Left colon (tissue), 2 donors: Measurements from ENCODE around the gene BACH2. TPM values are rescaled to one million over a fixed set of nuclear protein-coding genes. Genes with fewer than 3 reads are reported as not detected.
A peak's percentile ranks its signal among the peaks of the same experiment; 100 is the strongest.
"Not testable (repeated sequence)": the region's sequence is repeated elsewhere in the genome, so short reads cannot be mapped to it uniquely, and the experiment has no call there.

ENCODE experiments used
- ATAC-seq: fragments of 200-7000 bp; cut with Tn5 transposase; one replicate; pipeline ENCODE4 v1.9.1; 2020; ENCODE audit warnings: mild to moderate bottlenecking, moderate library complexity
- DNase-seq, 2 donors: peaks; one replicate each; pipeline ENCODE4 v3.0.0-alpha.2; 2020
- intact Hi-C, 2 donors: fragments of 100-400 bp; cut with DNase I in 1 of 2; cut with micrococcal nuclease in 1 of 2; formaldehyde crosslinking; loops; one replicate each; pipeline versions ENCODE4 v1.11.2 to v1.14.0; 2022; cut with DNase I, micrococcal nuclease
- total RNA-seq, 2 donors: library from RNA; stranded (reverse); fragmentation: NEBNext Ultra II Directional; extraction: Animal tissue kit (Norgen Biotek cat#: 25700); gene quantifications; one replicate each; pipeline ENCODE4 v1.2.1, GENCODE V29; 2021
- donor health status: DM: no; HTN: no; CAD: no.
- donor health status: DM: yes; HTN: yes; CAD: no.

Gene BACH2
- total RNA-seq, 2 donors from 2014 or later = 0.67 to 1.3 TPM

DNA sequence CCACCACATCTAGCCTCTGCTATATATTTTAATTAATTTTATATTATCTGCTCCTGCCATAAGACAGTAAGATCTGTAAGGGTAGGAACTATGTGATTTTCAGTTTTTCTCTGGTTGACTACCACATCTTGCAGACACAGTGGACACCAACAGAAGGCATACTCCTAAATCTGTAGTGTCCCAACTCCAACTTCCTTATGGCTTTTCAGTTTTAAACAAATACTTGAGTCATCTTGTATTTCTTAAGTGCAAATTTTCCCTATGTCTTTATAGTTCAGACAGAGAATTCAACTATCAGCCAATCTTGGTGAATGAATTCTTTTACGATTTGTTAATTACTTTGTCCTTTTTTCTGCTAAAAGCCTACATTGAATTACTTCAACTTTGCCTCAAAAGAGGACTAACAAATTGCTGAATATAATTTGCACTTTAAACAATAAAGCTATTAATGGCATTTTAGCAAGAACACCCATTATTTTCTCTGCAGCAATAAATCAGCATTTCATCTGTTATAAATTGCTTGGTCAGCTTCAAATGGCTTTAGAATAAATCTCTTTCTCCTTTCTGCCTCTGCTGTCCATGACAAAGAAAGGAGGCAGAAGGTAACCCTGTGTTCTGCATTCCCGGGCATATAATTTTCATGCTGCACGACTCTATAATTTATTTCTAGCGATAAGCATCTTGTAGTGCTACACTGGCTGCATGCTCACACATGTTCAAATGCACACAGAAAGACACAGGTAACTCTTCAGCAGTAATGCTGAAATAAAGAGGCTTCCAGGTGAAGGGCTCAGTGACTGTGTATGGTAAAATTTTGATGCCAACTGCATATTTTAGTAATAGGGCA lies 144.8 kb downstream of the BACH2 start:
- ATAC-seq (no peak), DNase-seq (no peak)
- intact Hi-C loops = no loop called here

DNA sequence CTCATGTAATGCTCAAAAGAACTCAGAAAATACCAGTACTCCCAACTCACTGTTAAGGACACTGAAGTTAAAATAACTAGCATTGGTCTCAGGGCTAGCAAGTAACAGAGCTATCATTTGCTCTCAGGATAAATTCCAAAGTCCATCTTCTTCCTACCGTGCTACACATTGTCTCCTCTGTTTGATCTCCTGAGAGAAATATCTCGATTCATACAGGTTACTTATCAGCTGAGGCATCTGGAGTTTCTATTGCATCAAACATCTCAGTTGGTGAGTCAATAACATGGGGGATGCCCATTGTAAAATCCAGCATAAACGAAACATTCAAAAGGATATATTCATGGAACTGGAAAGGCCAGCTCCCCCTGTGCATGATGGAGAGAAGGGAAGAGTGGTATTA lies 147.4 kb downstream of the BACH2 start:
- DNase-seq (no peak), ATAC-seq (no peak)
- intact Hi-C loops = no loop called here

DNA sequence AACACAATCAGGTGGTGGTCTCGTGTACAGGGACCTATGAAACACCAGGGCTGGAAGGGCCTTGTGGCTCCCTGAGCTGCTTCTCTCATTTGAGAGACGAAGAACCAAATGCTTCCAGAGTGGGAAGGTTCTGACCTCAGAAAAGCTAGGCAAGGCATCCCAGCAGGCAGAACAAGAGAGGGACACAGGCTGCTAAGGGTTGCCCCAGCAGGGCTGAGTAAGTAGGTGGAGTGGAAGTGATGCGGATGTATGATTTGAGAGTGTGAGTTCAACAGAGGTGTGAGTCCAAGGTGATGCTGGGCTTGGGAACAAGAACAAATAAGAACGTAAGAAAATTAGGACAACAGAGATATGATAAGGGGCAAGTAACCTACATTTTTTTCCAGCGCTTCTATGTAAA lies 147.8 kb downstream of the BACH2 start:
- ATAC-seq (no peak), DNase-seq (no peak)
- intact Hi-C loops = no loop called here

DNA sequence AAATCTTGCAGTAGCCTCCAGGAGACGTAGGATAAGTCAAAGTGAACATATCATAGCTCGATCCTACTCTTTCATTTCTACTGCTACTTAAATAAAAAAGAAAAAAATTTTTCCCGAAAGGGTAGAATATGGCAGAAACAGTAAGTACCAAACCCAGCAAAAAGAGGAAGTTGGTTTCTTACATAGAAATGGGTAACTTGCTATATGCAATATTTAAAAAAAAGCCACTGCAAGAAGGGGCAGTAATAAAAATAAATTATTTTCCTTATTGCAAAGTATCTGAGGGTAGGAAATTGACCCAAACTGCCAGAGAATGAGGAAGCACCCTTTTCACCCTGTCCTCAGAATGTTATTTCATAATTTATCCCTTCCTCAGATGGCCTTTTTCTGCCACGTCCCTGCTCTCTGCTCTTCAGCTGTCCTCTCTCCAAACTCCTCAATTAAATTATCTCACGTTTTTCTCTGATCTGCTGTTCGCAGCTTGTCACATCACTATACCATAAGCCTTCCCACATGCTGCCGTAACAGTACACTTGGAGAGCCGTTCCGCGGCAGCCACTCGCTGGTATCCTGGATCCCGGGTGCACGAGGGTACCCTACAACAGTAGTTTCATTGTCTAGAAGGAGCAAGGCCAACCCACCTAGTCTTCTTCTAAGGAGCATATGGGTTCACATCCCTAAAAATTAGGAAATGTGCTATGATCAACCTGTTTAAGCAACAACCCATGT lies 149.6 kb downstream of the BACH2 start:
- DNase-seq (no peak), ATAC-seq (no peak)
- intact Hi-C loops = no loop called here

DNA sequence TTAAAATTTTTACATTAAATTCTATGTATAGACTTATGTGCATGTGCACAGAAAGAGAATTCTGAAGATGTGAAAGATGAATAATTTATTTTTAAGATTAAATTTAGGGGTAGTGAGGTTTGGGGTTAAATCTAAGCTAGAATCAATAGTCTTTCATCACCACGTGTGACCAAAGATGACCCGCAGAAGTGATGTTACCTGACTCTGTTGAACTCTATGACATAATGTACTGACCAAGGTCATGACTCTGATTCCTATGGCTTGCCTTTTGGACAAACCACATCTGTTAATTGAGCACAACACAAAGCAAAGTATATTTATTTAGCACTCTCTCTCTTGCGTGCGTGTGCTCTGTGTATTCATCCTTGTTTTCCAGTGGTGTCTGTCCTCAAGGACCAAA lies 150.6 kb downstream of the BACH2 start:
- no peak for DNase-seq
- intact Hi-C loops = no loop called here
- ATAC-seq = no peak

DNA sequence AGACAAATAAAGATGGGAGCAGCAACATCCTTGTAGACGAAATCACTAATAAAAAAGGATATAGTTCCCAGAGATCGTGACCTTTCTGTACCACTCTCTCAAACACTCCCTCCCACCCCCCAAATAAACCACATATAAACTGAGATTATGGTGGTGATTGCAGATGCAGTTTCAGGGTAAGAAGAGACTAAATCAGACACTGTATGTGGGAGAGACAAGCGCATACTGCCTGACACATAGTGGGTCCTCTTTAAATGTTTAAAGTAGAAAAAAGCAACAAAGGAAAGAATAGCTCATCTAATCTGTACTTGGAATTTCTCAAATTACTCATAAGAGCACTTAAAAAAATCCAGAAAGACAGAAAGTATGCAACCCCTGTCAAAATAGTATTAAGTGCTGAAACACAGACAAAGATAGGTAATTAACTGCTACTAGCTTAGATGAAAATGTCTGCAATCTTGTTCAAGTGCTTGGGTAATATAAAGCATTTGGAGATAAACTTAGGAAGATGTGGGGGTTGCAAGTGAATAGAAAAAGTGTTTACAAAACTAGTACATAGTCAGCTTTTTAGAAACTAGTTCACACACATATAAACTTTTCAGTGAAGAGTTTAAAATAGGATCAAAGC lies 151.6 kb downstream of the BACH2 start:
- intact Hi-C loops = no loop called here
- ATAC-seq = no peak
- DNase-seq = no peak

DNA sequence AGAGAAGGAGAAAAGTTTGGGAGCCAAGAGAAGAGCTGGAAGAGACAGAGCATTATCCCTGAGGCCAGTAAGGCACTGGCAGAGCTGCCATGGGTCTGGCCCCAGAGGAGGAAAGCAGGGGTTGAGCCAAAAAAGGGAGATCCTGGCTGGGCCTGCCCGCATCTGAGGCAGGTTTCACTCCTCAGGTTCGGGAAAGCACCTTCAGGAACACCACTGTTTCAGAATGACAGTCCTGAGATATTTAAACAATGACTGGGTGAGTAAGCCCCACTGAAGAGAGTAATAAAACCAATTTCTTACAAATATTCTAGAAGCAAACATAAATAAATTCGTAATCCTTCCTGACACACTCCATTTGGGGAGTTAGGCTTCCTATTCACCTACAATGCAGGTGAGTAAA lies 152.2 kb downstream of the BACH2 start:
- intact Hi-C loops = no loop called here
- no peak for ATAC-seq
- no peak for DNase-seq

DNA sequence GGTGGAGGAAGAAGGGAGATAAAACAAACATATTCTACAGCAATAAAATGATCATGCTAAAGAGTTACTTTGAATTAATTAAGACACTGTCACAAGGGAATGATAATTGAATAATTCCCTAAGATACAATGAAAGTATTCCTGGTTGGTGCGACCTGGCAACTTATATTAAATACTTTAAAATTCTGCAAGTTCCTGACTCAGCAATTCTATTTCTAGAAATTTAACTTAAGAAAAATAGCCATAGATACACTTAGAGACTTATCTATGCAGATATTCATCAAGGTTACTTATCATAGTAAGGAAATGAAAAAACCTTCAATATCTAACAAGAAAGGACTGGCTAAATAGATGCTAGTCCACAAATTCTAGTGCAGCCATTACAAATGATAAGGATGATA lies 156.0 kb downstream of the BACH2 start:
- DNase-seq (no peak), ATAC-seq (no peak)
- intact Hi-C loops = no loop called here

DNA sequence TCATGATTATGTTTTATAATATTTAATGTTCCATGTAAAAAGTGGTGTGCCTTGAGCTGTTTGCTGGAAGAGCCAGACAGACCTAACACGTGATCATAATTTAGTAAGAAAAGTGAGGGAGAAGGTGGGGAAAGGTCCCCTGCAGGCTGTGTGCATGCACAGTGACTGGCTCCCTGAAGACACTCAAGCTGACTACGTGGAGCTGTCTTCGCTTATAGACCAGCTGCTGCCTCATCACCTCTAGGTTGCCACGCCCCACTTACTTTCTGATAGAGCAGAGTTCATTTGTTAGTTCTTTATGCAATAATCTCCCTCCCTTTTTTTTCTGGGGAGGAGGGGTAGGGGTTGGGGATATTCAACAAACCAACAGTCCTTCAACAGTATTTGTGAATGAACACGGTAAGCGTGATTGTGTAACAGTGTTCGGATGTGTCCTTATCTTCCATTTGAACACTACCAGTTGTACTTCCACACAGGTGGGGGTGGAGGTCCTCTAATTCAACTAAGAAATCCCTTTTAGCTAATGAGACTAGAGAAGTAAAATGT lies 157.3 kb downstream of the BACH2 start:
- DNase-seq = no peak
- intact Hi-C loops = no loop called here
- no peak for ATAC-seq

DNA sequence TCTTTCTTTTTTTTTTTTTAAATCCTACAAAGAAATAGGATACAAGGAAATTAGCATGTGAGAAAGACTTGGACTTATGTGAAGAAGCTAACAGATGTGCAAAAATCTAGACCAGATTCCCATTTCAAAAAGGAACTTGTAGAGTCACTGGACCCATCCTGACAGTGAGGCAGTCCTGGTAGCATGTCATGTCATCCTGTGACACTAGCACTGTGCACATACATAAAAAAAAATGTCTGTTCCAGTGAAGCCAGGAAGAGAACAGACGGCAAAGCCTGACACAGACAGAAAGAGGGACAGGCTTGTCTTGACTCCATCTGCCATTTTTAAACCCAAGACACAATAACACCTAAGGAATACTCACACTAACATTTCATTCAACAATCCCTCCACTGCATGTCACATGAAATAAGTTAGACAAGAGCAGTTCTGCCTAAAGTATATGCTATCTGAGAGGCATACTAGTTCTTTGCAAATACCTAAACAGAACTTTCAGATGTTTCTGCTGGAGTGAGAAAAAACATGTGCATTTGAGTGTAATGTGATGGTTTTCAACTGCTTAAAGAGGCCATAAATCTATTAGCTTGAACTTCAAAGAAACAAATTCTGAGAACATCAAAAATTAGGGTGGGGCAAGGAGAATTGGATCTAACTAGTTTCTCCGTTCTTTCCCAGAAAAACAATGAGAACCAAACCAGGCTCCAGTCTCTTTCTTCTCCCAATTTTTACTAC lies 159.6 kb downstream of the BACH2 start:
- intact Hi-C loops = no loop called here
- no peak for ATAC-seq
- DNase-seq = no peak

DNA sequence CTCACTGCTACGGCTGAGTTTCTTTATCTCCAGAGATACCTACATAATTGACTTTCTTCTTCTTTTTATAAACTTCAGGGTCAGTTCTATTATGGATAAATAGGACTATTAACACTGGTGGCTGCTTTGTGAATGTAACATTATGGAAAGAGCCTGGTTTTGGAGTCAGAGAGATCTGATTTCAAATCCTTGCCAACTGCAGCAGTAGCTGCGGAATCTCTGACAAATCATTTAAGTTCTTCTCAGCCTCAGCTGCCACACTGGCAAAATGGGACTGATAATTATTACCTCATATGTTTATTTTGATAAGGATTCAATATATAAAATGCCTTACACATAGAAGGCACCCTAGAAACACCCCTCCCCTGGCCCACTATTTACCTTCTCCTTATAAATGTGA lies 160.5 kb downstream of the BACH2 start:
- DNase-seq (no peak), ATAC-seq (no peak)
- intact Hi-C loops = no loop called here

DNA sequence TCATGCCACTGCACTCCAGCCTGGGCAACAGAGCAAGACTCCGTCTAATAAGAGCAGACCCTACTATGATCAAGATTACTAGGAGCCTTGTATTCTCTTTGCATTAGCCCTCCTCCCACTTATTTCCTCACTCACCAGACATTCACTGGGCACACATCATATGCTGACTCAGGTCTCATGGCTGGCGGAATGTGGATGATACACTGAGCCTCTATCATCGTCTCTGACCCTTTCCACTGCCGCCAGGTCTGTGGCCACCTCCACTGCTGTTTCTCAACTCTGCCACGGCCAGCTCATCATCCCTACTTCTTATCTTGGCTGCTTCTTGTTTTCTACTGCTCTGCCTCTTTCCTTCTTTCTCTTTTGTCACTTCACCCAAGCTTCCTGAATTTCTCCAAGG lies 161.0 kb downstream of the BACH2 start:
- DNase-seq (no peak), ATAC-seq (no peak)
- intact Hi-C loops = no loop called here

DNA sequence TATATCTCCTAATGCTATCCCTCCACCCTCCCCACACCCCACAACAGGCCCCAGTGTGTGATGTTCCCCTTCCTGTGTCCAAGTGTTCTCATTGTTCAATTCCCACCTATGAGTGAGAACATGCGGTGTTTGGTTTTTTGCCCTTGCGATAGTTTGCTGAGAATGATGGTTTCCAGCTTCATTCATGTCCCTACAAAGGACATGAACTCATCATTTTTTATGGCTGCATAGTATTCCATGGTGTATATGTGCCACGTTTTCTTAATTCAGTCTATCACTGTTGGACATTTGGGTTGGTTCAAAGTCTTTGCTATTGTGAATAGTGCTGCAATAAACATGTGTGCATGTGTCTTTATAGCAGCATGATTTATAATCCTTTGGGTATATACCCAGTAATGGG lies 163.0 kb downstream of the BACH2 start:
- ATAC-seq, intact Hi-C loops, DNase-seq: not testable (repeated sequence)

DNA sequence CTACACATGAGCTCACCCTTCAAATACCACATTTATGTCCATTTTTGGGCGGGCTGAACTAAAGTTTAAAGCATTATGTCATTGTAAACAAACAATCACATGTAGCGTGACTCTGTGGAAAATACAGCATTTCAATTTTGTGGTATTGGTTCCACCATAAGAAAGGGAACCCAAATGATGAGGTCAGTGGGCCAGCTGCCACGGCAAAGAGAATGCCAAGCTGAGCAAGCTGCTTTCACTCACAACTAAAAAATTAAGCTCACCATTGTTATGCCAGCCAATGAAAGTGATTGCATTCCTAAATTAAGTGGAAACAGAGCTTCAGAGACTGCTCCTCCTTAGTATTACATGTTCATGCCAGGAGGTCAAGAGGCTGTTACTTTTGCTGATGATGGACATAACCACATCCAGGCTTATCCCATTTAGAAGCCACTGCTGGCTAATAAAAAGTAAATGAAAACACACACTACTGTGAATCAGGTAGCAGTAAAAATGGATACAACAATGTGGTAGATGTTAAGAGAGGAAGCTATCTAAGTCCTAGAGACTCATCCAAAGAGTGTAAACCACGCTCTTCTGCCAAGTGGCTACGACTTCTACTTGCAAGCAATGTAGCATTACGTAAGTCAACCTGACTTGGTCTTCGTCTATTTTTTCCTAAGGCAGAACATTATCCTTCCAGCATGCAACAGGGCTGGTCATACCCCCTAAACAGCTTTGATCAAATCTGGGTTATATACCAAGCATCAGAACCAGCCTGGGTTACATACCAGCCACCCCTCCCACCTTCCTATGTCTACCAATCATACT lies 164.8 kb downstream of the BACH2 start:
- intact Hi-C loops = no loop called here
- ATAC-seq (no peak), DNase-seq (peak in 1 of 2 donors; percentile 5)

DNA sequence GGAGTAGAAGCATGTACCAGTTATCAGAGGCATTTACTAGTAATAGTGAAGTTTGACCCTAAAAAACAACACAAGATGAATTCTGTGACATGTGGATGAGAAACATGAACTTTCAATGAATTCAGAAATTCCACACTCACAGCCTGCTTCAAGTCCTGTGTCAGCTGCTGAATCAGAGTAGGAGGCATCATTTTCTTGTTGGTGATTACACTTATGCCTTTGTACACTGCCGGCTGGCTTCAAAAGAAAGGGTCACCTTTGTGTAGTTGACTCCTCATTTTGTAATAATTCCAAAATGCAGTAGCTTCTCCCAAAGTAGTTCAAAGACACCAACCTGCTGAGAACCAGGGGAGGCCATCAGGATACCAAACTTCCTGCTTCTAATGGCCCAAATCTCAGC lies 165.5 kb downstream of the BACH2 start:
- ATAC-seq = no peak
- intact Hi-C loops = no loop called here

DNA sequence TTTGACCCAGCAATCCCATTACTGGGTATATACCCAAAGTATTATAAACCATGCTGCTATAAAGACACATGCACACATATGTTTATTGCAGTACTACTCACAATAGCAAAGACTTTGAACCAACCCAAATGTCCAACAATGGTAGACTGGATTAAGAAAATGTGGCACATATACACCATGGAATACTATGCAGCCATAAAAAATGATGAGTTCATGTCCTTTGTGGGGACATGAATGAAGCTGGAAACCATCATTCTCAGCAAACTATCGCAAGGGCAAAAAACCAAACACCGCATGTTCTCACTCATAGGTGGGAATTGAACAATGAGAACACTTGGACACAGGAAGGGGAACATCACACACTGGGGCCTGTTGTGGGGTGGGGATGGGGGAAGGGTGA lies 168.0 kb downstream of the BACH2 start:
- ATAC-seq, DNase-seq, intact Hi-C loops: not testable (repeated sequence)

More for the DNA sequence above, 165.5 kb downstream of the BACH2 start:
- DNase-seq = no peak

DNA sequence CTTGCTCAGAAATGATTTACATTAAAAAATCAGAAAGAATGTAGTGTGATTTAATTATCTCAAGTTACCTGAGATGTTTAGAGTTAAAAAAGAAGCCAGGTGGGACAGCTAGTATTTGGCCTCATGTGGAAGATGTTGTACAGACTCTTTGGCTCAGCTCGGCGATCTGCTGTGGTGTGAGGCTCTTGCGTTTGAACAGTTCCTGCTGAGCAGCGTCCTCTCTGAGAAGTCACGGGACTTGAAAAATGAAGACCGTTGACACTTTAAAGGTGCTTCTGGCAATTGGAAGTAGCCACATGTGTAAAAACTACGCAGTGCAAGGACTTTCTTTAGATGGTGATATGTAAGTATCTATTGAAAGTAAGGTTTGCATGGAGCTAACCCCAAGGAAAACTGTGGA lies 169.0 kb downstream of the BACH2 start:
- no peak for ATAC-seq
- DNase-seq = no peak
- intact Hi-C loops = no loop called here

DNA sequence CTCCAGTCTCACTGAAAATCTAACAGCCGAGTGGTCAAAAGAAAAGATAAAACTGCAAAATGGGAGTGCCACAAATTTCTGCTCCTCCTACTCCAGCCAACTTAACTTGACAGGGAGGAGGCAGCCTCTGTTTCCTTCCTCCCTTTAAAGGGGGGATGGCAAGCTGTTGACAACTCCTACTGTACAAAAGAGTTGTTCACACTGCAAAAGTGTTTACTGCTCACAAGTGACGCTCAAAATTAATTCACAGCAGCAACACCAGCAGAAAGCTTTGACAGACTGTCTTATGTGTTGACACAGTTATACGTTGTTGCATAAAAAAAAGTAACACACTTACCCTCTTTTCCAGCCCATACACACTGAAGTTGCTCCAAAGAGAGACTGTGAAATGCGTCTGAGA lies 169.8 kb downstream of the BACH2 start:
- ATAC-seq = no peak
- no peak for DNase-seq
- intact Hi-C loops = no loop called here
